ENCODE measurements around the gene CARD19. TPM values are rescaled to one million over a fixed set of nuclear protein-coding genes. Genes with fewer than 3 reads are reported as not detected.

The CARD19 gene
- total and polyA plus RNA-seq, 4 experiments from 2014 or later = 57.8 to 88.7 (median 64.9) TPM

DNA sequence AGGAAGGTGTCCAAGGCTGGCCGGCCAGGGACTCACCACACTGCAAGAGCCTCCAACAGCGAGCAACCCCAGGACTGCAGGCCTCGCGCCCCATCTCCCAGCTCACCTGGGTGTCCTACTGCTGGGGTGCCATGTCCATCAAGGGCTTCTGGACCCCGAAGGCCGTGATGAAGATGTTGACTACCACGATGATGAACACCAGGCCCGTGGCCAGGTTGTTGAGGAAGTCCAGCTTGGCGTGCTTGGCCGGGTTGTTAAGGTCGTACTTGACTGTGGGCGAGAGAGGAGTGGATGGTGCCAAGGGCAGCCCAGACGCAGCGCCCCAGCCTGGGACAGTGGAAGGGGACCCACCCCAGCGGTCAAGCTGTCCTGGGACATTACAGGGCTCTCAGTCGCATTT, 28.8 kb downstream of the CARD19 start:
- POLR2A ChIA-PET (ENCODE audit: partially characterized antibody) = interaction anchor here (1.2 to 1.9 kb wide), 2 partner anchors 9 to 19 kb away, joined by 5 to 8 read pairs; partner anchors contain the start of gene NINJ1
- Mint-ChIP-seq H3K4me3 (peak overlapping the region in 1 of 8 donors; percentile 26), H3K9me3 (no peaks in the 10 kb centered on the region), H3K27ac (peak overlapping the region in 4 of 7 donors; percentile 22 to 81 (median 41)), H3K36me3 (peaks cover 0 to 41% of the 10 kb centered on the region in 2 donors), H3K27me3 (no peaks in the 10 kb centered on the region), H3K4me1 (peaks cover 28 to 71% (median 42%) of the 10 kb centered on the region in 4 donors)
- CTCF ChIA-PET (ENCODE audit: partially characterized antibody) = interaction anchor here (2.3 kb wide), 1 partner anchor 16 kb away, joined by 20 read pairs; no protein-coding TSS in a partner anchor
- Histone ChIP-seq H3K27ac (ENCODE audit: low read depth, low read length) (no peak overlapping the region), H3K9me3 (ENCODE audit: control insufficient read depth in 1 of 2, low read length in 2 of 2) (no peaks in the 10 kb centered on the region), H3K36me3 (ENCODE audit: insufficient read depth, low read length) (peaks cover 7% of the 10 kb centered on the region), H3K27me3 (ENCODE audit: insufficient read depth, low read length) (no peaks in the 10 kb centered on the region), H3K4me1 (ENCODE audit: insufficient read depth, low read length) (peaks cover 48% of the 10 kb centered on the region), H3K4me3 (ENCODE audit: low read length in 2 of 2) (no peak overlapping the region)
- peak in 1 of 5 donors; percentile 29 for DNase-seq
- intact Hi-C loops (cut with micrococcal nuclease) = no loop called here

- intact Hi-C loops (cut with micrococcal nuclease) = no loop called here
- ChIA-PET POLR2A (ENCODE audit: partially characterized antibody) (interaction anchor here (1.0 to 1.9 kb wide), 8 partner anchors 9 to 171 kb away, joined by 3 to 8 read pairs (median 4); partner anchors contain the start of genes CARD19 and NINJ1), CTCF (ENCODE audit: partially characterized antibody) (interaction anchor here (1.0 to 2.3 kb wide), 3 partner anchors 16 to 178 kb away, joined by 3 to 20 read pairs (median 4); no protein-coding TSS in a partner anchor)
- Mint-ChIP-seq H3K4me3 (peak overlapping the region in 4 of 8 donors; percentile 45 to 86 (median 78)), H3K4me1 (peaks cover 23 to 68% (median 39%) of the 10 kb centered on the region in 4 donors), H3K27ac (peak overlapping the region; percentile 80 to 97 (median 93)), H3K27me3 (no peaks in the 10 kb centered on the region), H3K36me3 (peaks cover 0 to 36% of the 10 kb centered on the region in 2 donors), H3K9me3 (no peaks in the 10 kb centered on the region)
- Histone ChIP-seq H3K9me3 (ENCODE audit: control insufficient read depth in 1 of 2, low read length in 2 of 2) (no peaks in the 10 kb centered on the region), H3K4me3 (ENCODE audit: low read length in 2 of 2) (no peak overlapping the region), H3K4me1 (ENCODE audit: insufficient read depth, low read length) (peaks cover 48% of the 10 kb centered on the region), H3K36me3 (ENCODE audit: insufficient read depth, low read length) (peaks cover 7% of the 10 kb centered on the region), H3K27ac (ENCODE audit: low read depth, low read length) (peak overlapping the region; percentile 19), H3K27me3 (ENCODE audit: insufficient read depth, low read length) (no peaks in the 10 kb centered on the region)
- peak in 1 of 5 donors; percentile 35 for DNase-seq
Measured at GRCh38 chr9:93125331-93125894, 29.4 kb downstream of the CARD19 start.

- H3K4me1 ChIP-seq (ENCODE audit: insufficient read depth, low read length) = peaks cover 55% of the 10 kb centered on the region
- Mint-ChIP-seq H3K27ac (peak overlapping the region; percentile 80 to 97 (median 93)), H3K9me3 (no peaks in the 10 kb centered on the region), H3K36me3 (peaks cover 0 to 32% of the 10 kb centered on the region in 2 donors), H3K4me1 (peaks cover 23 to 74% (median 44%) of the 10 kb centered on the region in 4 donors), H3K27me3 (no peaks in the 10 kb centered on the region), H3K4me3 (peak overlapping the region in 6 of 8 donors; percentile 16 to 86 (median 74))
- H3K36me3 ChIP-seq (ENCODE audit: insufficient read depth, low read length) = peaks cover 7% of the 10 kb centered on the region
- ChIA-PET CTCF (ENCODE audit: partially characterized antibody) (interaction anchor here (1.0 to 2.3 kb wide), 3 partner anchors 17 to 177 kb away, joined by 3 to 20 read pairs (median 4); no protein-coding TSS in a partner anchor), POLR2A (ENCODE audit: partially characterized antibody) (interaction anchor here (1.0 to 1.9 kb wide), 9 partner anchors 8 to 172 kb away, joined by 3 to 8 read pairs (median 4); partner anchors contain the start of genes CARD19 and NINJ1)
- no peaks in the 10 kb centered on the region for H3K9me3 ChIP-seq (ENCODE audit: control insufficient read depth in 1 of 2, low read length in 2 of 2)
- H3K27ac ChIP-seq (ENCODE audit: low read depth, low read length) = peak overlapping the region; percentile 55
- no peaks in the 10 kb centered on the region for H3K27me3 ChIP-seq (ENCODE audit: insufficient read depth, low read length)
- intact Hi-C loops (cut with micrococcal nuclease) = no loop called here
- no peak overlapping the region for H3K4me3 ChIP-seq (ENCODE audit: low read length in 2 of 2)
- peak in 1 of 5 donors; percentile 52 for DNase-seq
Measured at GRCh38 chr9:93126151-93126781, 30.2 kb downstream of the CARD19 start.

- Mint-ChIP-seq H3K27ac (peak overlapping the region; percentile 35 to 87 (median 74)), H3K9me3 (no peaks in the 10 kb centered on the region), H3K36me3 (peaks cover 0 to 31% of the 10 kb centered on the region in 2 donors), H3K4me1 (peaks cover 28 to 77% (median 50%) of the 10 kb centered on the region in 4 donors), H3K27me3 (no peaks in the 10 kb centered on the region), H3K4me3 (peak overlapping the region in 4 of 8 donors; percentile 48 to 74 (median 54))
- no peaks in the 10 kb centered on the region for H3K27me3 ChIP-seq (ENCODE audit: insufficient read depth, low read length)
- H3K4me1 ChIP-seq (ENCODE audit: insufficient read depth, low read length) = peaks cover 61% of the 10 kb centered on the region
- peaks cover 7% of the 10 kb centered on the region for H3K36me3 ChIP-seq (ENCODE audit: insufficient read depth, low read length)
- no peak overlapping the region for H3K4me3 ChIP-seq (ENCODE audit: low read length in 2 of 2)
- DNase-seq = peak in 1 of 5 donors; percentile 43
- POLR2A ChIA-PET (ENCODE audit: partially characterized antibody) = interaction anchor here (0.6 to 1.4 kb wide), 4 partner anchors 20 to 130 kb away, joined by 3 to 5 read pairs (median 3); partner anchors contain the start of gene CARD19
- H3K27ac ChIP-seq (ENCODE audit: low read depth, low read length) = peak overlapping the region; percentile 55
- no peaks in the 10 kb centered on the region for H3K9me3 ChIP-seq (ENCODE audit: control insufficient read depth in 1 of 2, low read length in 2 of 2)
- intact Hi-C loops (cut with micrococcal nuclease) = no loop called here
- CTCF ChIA-PET (ENCODE audit: partially characterized antibody) = interaction anchor here (1.6 kb wide), 1 partner anchor 18 kb away, joined by 7 read pairs; no protein-coding TSS in a partner anchor
Measured at GRCh38 chr9:93126825-93127368, 30.9 kb downstream of the CARD19 start.

GRCh38 chr9:93127395-93127911, 31.4 kb downstream of the CARD19 start:
- peak overlapping the region; percentile 55 for H3K27ac ChIP-seq (ENCODE audit: low read depth, low read length)
- H3K36me3 ChIP-seq (ENCODE audit: insufficient read depth, low read length) = peaks cover 7% of the 10 kb centered on the region
- H3K4me3 ChIP-seq (ENCODE audit: low read length in 2 of 2) = no peak overlapping the region
- H3K27me3 Mint-ChIP-seq = no peaks in the 10 kb centered on the region
- intact Hi-C loops (cut with micrococcal nuclease) = no loop called here
- H3K4me1 Mint-ChIP-seq = peaks cover 34 to 82% (median 55%) of the 10 kb centered on the region in 4 donors
- peak in 1 of 5 donors; percentile 35 for DNase-seq
- no peaks in the 10 kb centered on the region for H3K9me3 ChIP-seq (ENCODE audit: control insufficient read depth in 1 of 2, low read length in 2 of 2)
- no peaks in the 10 kb centered on the region for H3K9me3 Mint-ChIP-seq
- H3K4me1 ChIP-seq (ENCODE audit: insufficient read depth, low read length) = peaks cover 67% of the 10 kb centered on the region
- no peaks in the 10 kb centered on the region for H3K27me3 ChIP-seq (ENCODE audit: insufficient read depth, low read length)
- peak overlapping the region; percentile 60 to 87 (median 74) for H3K27ac Mint-ChIP-seq
- H3K4me3 Mint-ChIP-seq = peak overlapping the region in 3 of 8 donors; percentile 16 to 57 (median 48)
- ChIA-PET POLR2A (ENCODE audit: partially characterized antibody) (interaction anchor here (0.6 to 1.4 kb wide), 3 partner anchors 20 to 34 kb away, joined by 3 to 5 read pairs (median 3); partner anchors contain the start of gene CARD19), CTCF (ENCODE audit: partially characterized antibody) (interaction anchor here (1.6 kb wide), 1 partner anchor 18 kb away, joined by 7 read pairs; no protein-coding TSS in a partner anchor)
- H3K36me3 Mint-ChIP-seq = peaks cover 0 to 31% of the 10 kb centered on the region in 2 donors

- intact Hi-C loops (cut with micrococcal nuclease) = no loop called here
- H3K27me3 Mint-ChIP-seq = no peaks in the 10 kb centered on the region
- H3K36me3 Mint-ChIP-seq = peaks cover 0 to 31% of the 10 kb centered on the region in 2 donors
- POLR2A ChIA-PET (ENCODE audit: partially characterized antibody) = interaction anchor here (1.4 kb wide), 1 partner anchor 32 kb away, joined by 3 read pairs; the partner anchor contains the start of gene CARD19
- DNase-seq = peak in 1 of 5 donors; percentile 24
- no peak overlapping the region for H3K4me3 ChIP-seq (ENCODE audit: low read length in 2 of 2)
- no peaks in the 10 kb centered on the region for H3K27me3 ChIP-seq (ENCODE audit: insufficient read depth, low read length)
- CTCF ChIA-PET (ENCODE audit: partially characterized antibody) = interaction anchor here (1.0 to 1.6 kb wide), 2 partner anchors 8 to 19 kb away, joined by 3 to 7 read pairs; no protein-coding TSS in a partner anchor
- peak overlapping the region in 4 of 8 donors; percentile 4 to 23 (median 14) for H3K4me3 Mint-ChIP-seq
- no peaks in the 10 kb centered on the region for H3K9me3 ChIP-seq (ENCODE audit: control insufficient read depth in 1 of 2, low read length in 2 of 2)
- H3K27ac ChIP-seq (ENCODE audit: low read depth, low read length) = no peak overlapping the region
- peaks cover 74% of the 10 kb centered on the region for H3K4me1 ChIP-seq (ENCODE audit: insufficient read depth, low read length)
- no peaks in the 10 kb centered on the region for H3K9me3 Mint-ChIP-seq
- H3K27ac Mint-ChIP-seq = peak overlapping the region; percentile 58 to 98 (median 80)
- H3K4me1 Mint-ChIP-seq = peaks cover 41 to 89% (median 61%) of the 10 kb centered on the region in 4 donors
- H3K36me3 ChIP-seq (ENCODE audit: insufficient read depth, low read length) = peaks cover 7% of the 10 kb centered on the region
Measured at GRCh38 chr9:93128011-93128714, 32.1 kb downstream of the CARD19 start.
